ENCODE data around the gene SLC9C1. TPM values are rescaled to one million over a fixed set of nuclear protein-coding genes. Genes with fewer than 3 reads are reported as not detected.
A peak's percentile ranks its signal among the peaks of the same experiment; 100 is the strongest.

Gene SLC9C1
- total RNA-seq, 1 experiment from 2014 or later, result not detected

- no peaks in the 10 kb centered on the region for H3K79me2 ChIP-seq (ENCODE audit: low read length)
- no peaks in the 10 kb centered on the region for H3K27me3 ChIP-seq (ENCODE audit: low read length)
- no peaks in the 10 kb centered on the region for H3K9me3 ChIP-seq (ENCODE audit: low read length)
- H3K36me3 ChIP-seq (ENCODE audit: low read depth, low read length), result no peaks in the 10 kb centered on the region
- DNase-seq, result peak; percentile 81
- H3K27ac ChIP-seq (ENCODE audit: low read length), result no peak overlapping the region
- H3K9ac ChIP-seq (ENCODE audit: low read length), result no peak overlapping the region
- H3K4me1 ChIP-seq (ENCODE audit: insufficient read depth, low read length), result peaks cover 11% of the 10 kb centered on the region
- H3K4me2 ChIP-seq (ENCODE audit: low read length), result no peak overlapping the region
- TF ChIP-seq CTCF (conservative IDR thresholded peaks at IDR 0.05; ENCODE audit: low read depth, low read length) (peak; percentile 88), EZH2phosphoT487 (IDR thresholded peaks at IDR 0.05; ENCODE audit: borderline replicate concordance, low read length) (no peak)
- H4K20me1 ChIP-seq (ENCODE audit: low read length), result no peaks in the 10 kb centered on the region
- H3F3A ChIP-seq (ENCODE audit: low read length, unreplicated experiment), result no peaks in the 10 kb centered on the region
- ChIA-PET CTCF (interaction anchor here (0.5 to 1.9 kb wide), 10 partner anchors 10 to 511 kb away, joined by 3 to 18 read pairs (median 4); partner anchors contain the start of gene SLC9C1), POLR2A (ENCODE audit: unreplicated experiment) (no interaction called here)
- intact Hi-C loops (cut with micrococcal nuclease), result loop anchor here (1.0 to 5.0 kb wide), 6 partner anchors 36 to 395 kb away; no protein-coding TSS in a partner anchor
- peak; percentile 83 for ATAC-seq
- H3K9me2 ChIP-seq (replicated peaks; ENCODE audit: low read length), result no peaks in the 10 kb centered on the region
- no TSS peak for BruUV-seq (replicated peaks)
- H2AFZ ChIP-seq (ENCODE audit: low read length), result no peak overlapping the region
- H3K4me3 ChIP-seq (ENCODE audit: low read length), result no peak overlapping the region
Measured at GRCh38 chr3:112136959-112137693, 156.9 kb downstream of the SLC9C1 start.

- H3K9ac ChIP-seq (ENCODE audit: low read length), result no peak overlapping the region
- H3K4me3 ChIP-seq (ENCODE audit: low read length), result no peak overlapping the region
- H3K27me3 ChIP-seq (ENCODE audit: low read length), result no peaks in the 10 kb centered on the region
- H3K9me2 ChIP-seq (replicated peaks; ENCODE audit: low read length), result no peaks in the 10 kb centered on the region
- DNase-seq, result no peak
- intact Hi-C loops (cut with micrococcal nuclease), result loop anchor here (2.0 to 5.0 kb wide), 3 partner anchors 37 to 396 kb away; no protein-coding TSS in a partner anchor
- no peak overlapping the region for H3K27ac ChIP-seq (ENCODE audit: low read length)
- H3K4me1 ChIP-seq (ENCODE audit: insufficient read depth, low read length), result peaks cover 11% of the 10 kb centered on the region
- H3K9me3 ChIP-seq (ENCODE audit: low read length), result no peaks in the 10 kb centered on the region
- H3K79me2 ChIP-seq (ENCODE audit: low read length), result no peaks in the 10 kb centered on the region
- no peaks in the 10 kb centered on the region for H3K36me3 ChIP-seq (ENCODE audit: low read depth, low read length)
- H3K4me2 ChIP-seq (ENCODE audit: low read length), result no peak overlapping the region
- H3F3A ChIP-seq (ENCODE audit: low read length, unreplicated experiment), result no peaks in the 10 kb centered on the region
- no peak overlapping the region for H2AFZ ChIP-seq (ENCODE audit: low read length)
- CTCF ChIA-PET, result no interaction called here
- no peak for TF ChIP-seq EZH2 (IDR thresholded peaks at IDR 0.05; ENCODE audit: low read length, unreplicated experiment)
- no peak for TF ChIP-seq EZH2phosphoT487 (IDR thresholded peaks at IDR 0.05; ENCODE audit: borderline replicate concordance, low read length)
- TF ChIP-seq CTCF (conservative IDR thresholded peaks at IDR 0.05; ENCODE audit: low read depth, low read length), result no peak
- no TSS peak for BruUV-seq (replicated peaks)
- ATAC-seq, result no peak
- no peaks in the 10 kb centered on the region for H4K20me1 ChIP-seq (ENCODE audit: low read length)
- POLR2A ChIA-PET (ENCODE audit: unreplicated experiment), result no interaction called here
Measured at GRCh38 chr3:112136046-112136445, 158.0 kb downstream of the SLC9C1 start.
